HG03342 (cell line): ENCODE results near the gene ZFAND3.

Experiments used
- ATAC-seq: cut with Tn5 transposase; IDR thresholded peaks from one replicate; pipeline ENCODE4 v1.9.1; 2021; ENCODE audit warnings: mild to moderate bottlenecking, moderate library complexity; ENCODE audit not compliant: unreplicated experiment

The ZFAND3 gene

GRCh38 chr6:38161331-38161730 lies 341.8 kb downstream of the ZFAND3 start:
- ATAC-seq, result no peak

- ATAC-seq, result no peak
Observed at GRCh38 chr6:38161754-38162492, 342.4 kb downstream of the ZFAND3 start.

GRCh38 chr6:38162493-38163185 lies 343.1 kb downstream of the ZFAND3 start:
- no peak for ATAC-seq

GRCh38 chr6:38163186-38164130 lies 343.9 kb downstream of the ZFAND3 start:
- no peak for ATAC-seq

GRCh38 chr6:38164131-38164481 lies 344.6 kb downstream of the ZFAND3 start:
- ATAC-seq, result no peak

GRCh38 chr6:38164671-38165108 lies 345.2 kb downstream of the ZFAND3 start:
- no peak for ATAC-seq

GRCh38 chr6:38166411-38167240 lies 347.1 kb downstream of the ZFAND3 start:
- ATAC-seq, result no peak

- ATAC-seq, result no peak
Observed at GRCh38 chr6:38167598-38167997, 348.1 kb downstream of the ZFAND3 start.

GRCh38 chr6:38168126-38168525 lies 348.6 kb downstream of the ZFAND3 start:
- no peak for ATAC-seq

- no peak for ATAC-seq
Observed at GRCh38 chr6:38168699-38169098, 349.2 kb downstream of the ZFAND3 start.

- ATAC-seq, result no peak
Observed at GRCh38 chr6:38169221-38169976, 349.9 kb downstream of the ZFAND3 start.

GRCh38 chr6:38169977-38170526 lies 350.5 kb downstream of the ZFAND3 start:
- no peak for ATAC-seq

GRCh38 chr6:38170666-38171355 lies 351.3 kb downstream of the ZFAND3 start:
- no peak for ATAC-seq

GRCh38 chr6:38171997-38172738 lies 352.6 kb downstream of the ZFAND3 start:
- ATAC-seq, result no peak

- ATAC-seq, result no peak
Observed at GRCh38 chr6:38172739-38173410, 353.3 kb downstream of the ZFAND3 start.

GRCh38 chr6:38173909-38174308 lies 354.4 kb downstream of the ZFAND3 start:
- ATAC-seq, result no peak

- ATAC-seq, result no peak
Observed at GRCh38 chr6:38174315-38174714, 354.8 kb downstream of the ZFAND3 start.
